ENCODE results near the gene DDX25. TPM values are rescaled to one million over a fixed set of nuclear protein-coding genes. Genes with fewer than 3 reads are reported as not detected.

The DDX25 gene
- total RNA-seq, 2 donors from 2014 or later, result 9.5 TPM; not detected in 1

- no peak for TF ChIP-seq CTCF (IDR thresholded peaks at IDR 0.05)
- no peak for TF ChIP-seq POLR2AphosphoS5 (IDR thresholded peaks at IDR 0.05)
- no peak for TF ChIP-seq POLR2A (IDR thresholded peaks at IDR 0.05)
- intact Hi-C loops (cut with DNase I), result loop anchor here (5.0 to 10.0 kb wide), 2 partner anchors 65 to 113 kb away; partner anchors contain the start of gene CDON
- DNase-seq (ENCODE audit: low spot score), result no peak
- no peaks in the 10 kb centered on the region for H3K27me3 ChIP-seq (replicated peaks; ENCODE audit: insufficient read depth)
- H3K4me1 ChIP-seq (replicated peaks), result peaks cover 18% of the 10 kb centered on the region
- H3K4me3 ChIP-seq, result no peak overlapping the region
- H3K36me3 ChIP-seq, result no peaks in the 10 kb centered on the region
- no peaks in the 10 kb centered on the region for H3K9me3 ChIP-seq
- 91% methylated on average over 20 of the region's 22 CpGs for WGBS
- H3K27ac ChIP-seq, result no peak overlapping the region
Measured at GRCh38 chr11:125949271-125950177, 45.2 kb downstream of the DDX25 start.

GRCh38 chr11:125950178-125950490 lies 45.8 kb downstream of the DDX25 start:
- intact Hi-C loops (cut with DNase I), result loop anchor here (5.0 to 10.0 kb wide), 2 partner anchors 65 to 112 kb away; partner anchors contain the start of gene CDON
- Histone ChIP-seq H3K9me3 (no peaks in the 10 kb centered on the region), H3K4me3 (no peak overlapping the region), H3K27me3 (replicated peaks; ENCODE audit: insufficient read depth) (no peaks in the 10 kb centered on the region), H3K4me1 (replicated peaks) (peaks cover 18% of the 10 kb centered on the region), H3K27ac (no peak overlapping the region), H3K36me3 (no peaks in the 10 kb centered on the region)
- WGBS, result 92% methylated on average over 11 of the region's 11 CpGs
- TF ChIP-seq POLR2A (IDR thresholded peaks at IDR 0.05), result no peak
- TF ChIP-seq CTCF (IDR thresholded peaks at IDR 0.05), result no peak
- TF ChIP-seq POLR2AphosphoS5 (IDR thresholded peaks at IDR 0.05), result no peak
- no peak for DNase-seq (ENCODE audit: low spot score)

GRCh38 chr11:125950696-125951651 lies 46.7 kb downstream of the DDX25 start:
- H3K4me3 ChIP-seq, result no peak overlapping the region
- intact Hi-C loops (cut with DNase I), result loop anchor here (5.0 to 10.0 kb wide), 2 partner anchors 64 to 111 kb away; partner anchors contain the start of gene CDON
- H3K9me3 ChIP-seq, result no peaks in the 10 kb centered on the region
- DNase-seq (ENCODE audit: low spot score), result no peak
- TF ChIP-seq POLR2AphosphoS5 (IDR thresholded peaks at IDR 0.05) (peak; percentile 8), POLR2A (IDR thresholded peaks at IDR 0.05) (no peak)
- H3K27me3 ChIP-seq (replicated peaks; ENCODE audit: insufficient read depth), result no peaks in the 10 kb centered on the region
- peak overlapping the region; percentile 48 to 61 for H3K27ac ChIP-seq
- no peaks in the 10 kb centered on the region for H3K36me3 ChIP-seq
- peaks cover 18% of the 10 kb centered on the region for H3K4me1 ChIP-seq (replicated peaks)
- 80% methylated on average over 15 of the region's 15 CpGs for WGBS

GRCh38 chr11:125951731-125952130 lies 47.4 kb downstream of the DDX25 start:
- H3K4me3 ChIP-seq, result no peak overlapping the region
- peaks cover 18% of the 10 kb centered on the region for H3K4me1 ChIP-seq (replicated peaks)
- peak overlapping the region; percentile 48 to 61 for H3K27ac ChIP-seq
- TF ChIP-seq CTCF (IDR thresholded peaks at IDR 0.05), result no peak
- no peak for TF ChIP-seq POLR2AphosphoS5 (IDR thresholded peaks at IDR 0.05)
- no peak for TF ChIP-seq POLR2A (IDR thresholded peaks at IDR 0.05)
- H3K36me3 ChIP-seq, result no peaks in the 10 kb centered on the region
- no peaks in the 10 kb centered on the region for H3K27me3 ChIP-seq (replicated peaks; ENCODE audit: insufficient read depth)
- intact Hi-C loops (cut with DNase I), result loop anchor here (5.0 to 10.0 kb wide), 2 partner anchors 63 to 111 kb away; partner anchors contain the start of gene CDON
- DNase-seq (ENCODE audit: low spot score), result no peak
- H3K9me3 ChIP-seq, result no peaks in the 10 kb centered on the region
- 77% methylated on average over 11 of the region's 11 CpGs for WGBS

- no peaks in the 10 kb centered on the region for H3K27me3 ChIP-seq (replicated peaks; ENCODE audit: insufficient read depth)
- TF ChIP-seq POLR2AphosphoS5 (IDR thresholded peaks at IDR 0.05) (no peak), POLR2A (IDR thresholded peaks at IDR 0.05) (no peak), CTCF (IDR thresholded peaks at IDR 0.05) (no peak)
- no peaks in the 10 kb centered on the region for H3K36me3 ChIP-seq
- H3K4me3 ChIP-seq, result no peak overlapping the region
- 7% methylated on average over 2 of the region's 2 CpGs for WGBS
- peaks cover 18% of the 10 kb centered on the region for H3K4me1 ChIP-seq (replicated peaks)
- intact Hi-C loops (cut with DNase I), result loop anchor here (5.0 to 10.0 kb wide), 2 partner anchors 62 to 110 kb away; partner anchors contain the start of gene CDON
- no peak for DNase-seq (ENCODE audit: low spot score)
- peak overlapping the region; percentile 48 to 61 for H3K27ac ChIP-seq
- H3K9me3 ChIP-seq, result no peaks in the 10 kb centered on the region
Measured at GRCh38 chr11:125952559-125952958, 48.3 kb downstream of the DDX25 start.
